ENCODE results near the gene PDE6H.
A peak's percentile ranks its signal among the peaks of the same experiment; 100 is the strongest.

PDE6H gene

GRCh38 chr12:14956905-14957304 lies 15.9 kb upstream of the PDE6H start:
- H3K9me3 ChIP-seq (replicated peaks; ENCODE audit: insufficient read depth, low read length) = no peaks in the 10 kb centered on the region
- peaks cover 100% of the 10 kb centered on the region for H3K79me2 ChIP-seq (ENCODE audit: low read length)
- peak overlapping the region; percentile 75 for H3K4me3 ChIP-seq (ENCODE audit: low read length)
- no peak overlapping the region for H2AFZ ChIP-seq (ENCODE audit: low read length)
- DNase-seq = no peak
- H4K20me1 ChIP-seq (ENCODE audit: insufficient read depth, low read length) = no peaks in the 10 kb centered on the region
- no peak for TF ChIP-seq EZH2phosphoT487 (IDR thresholded peaks at IDR 0.05; ENCODE audit: low read length)
- TF ChIP-seq, protein P1, sequence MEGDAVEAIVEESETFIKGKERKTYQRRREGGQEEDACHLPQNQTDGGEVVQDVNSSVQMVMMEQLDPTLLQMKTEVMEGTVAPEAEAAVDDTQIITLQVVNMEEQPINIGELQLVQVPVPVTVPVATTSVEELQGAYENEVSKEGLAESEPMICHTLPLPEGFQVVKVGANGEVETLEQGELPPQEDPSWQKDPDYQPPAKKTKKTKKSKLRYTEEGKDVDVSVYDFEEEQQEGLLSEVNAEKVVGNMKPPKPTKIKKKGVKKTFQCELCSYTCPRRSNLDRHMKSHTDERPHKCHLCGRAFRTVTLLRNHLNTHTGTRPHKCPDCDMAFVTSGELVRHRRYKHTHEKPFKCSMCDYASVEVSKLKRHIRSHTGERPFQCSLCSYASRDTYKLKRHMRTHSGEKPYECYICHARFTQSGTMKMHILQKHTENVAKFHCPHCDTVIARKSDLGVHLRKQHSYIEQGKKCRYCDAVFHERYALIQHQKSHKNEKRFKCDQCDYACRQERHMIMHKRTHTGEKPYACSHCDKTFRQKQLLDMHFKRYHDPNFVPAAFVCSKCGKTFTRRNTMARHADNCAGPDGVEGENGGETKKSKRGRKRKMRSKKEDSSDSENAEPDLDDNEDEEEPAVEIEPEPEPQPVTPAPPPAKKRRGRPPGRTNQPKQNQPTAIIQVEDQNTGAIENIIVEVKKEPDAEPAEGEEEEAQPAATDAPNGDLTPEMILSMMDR (IDR thresholded peaks at IDR 0.05; ENCODE audit: low read length) = no peak
- TF ChIP-seq EZH2 (optimal IDR thresholded peaks at IDR 0.05; ENCODE audit: low read depth, low read length) = no peak
- no peaks in the 10 kb centered on the region; the same call in 1 of the 2 replicates for H3K36me3 ChIP-seq (replicated peaks; ENCODE audit: insufficient read depth, low read length)
- H3K4me1 ChIP-seq (ENCODE audit: low read length) = peaks cover 66% of the 10 kb centered on the region
- H3F3A ChIP-seq (ENCODE audit: insufficient read depth, low read length) = peaks cover 94% of the 10 kb centered on the region
- H3K27ac ChIP-seq (ENCODE audit: low read length) = peak overlapping the region; percentile 90
- H3K4me2 ChIP-seq (ENCODE audit: low read depth, low read length) = peak overlapping the region; percentile 95
- no peaks in the 10 kb centered on the region for H3K9me2 ChIP-seq (replicated peaks; ENCODE audit: insufficient read depth, low read length)
- H3K27me3 ChIP-seq (replicated peaks; ENCODE audit: insufficient read depth, low read length) = no peaks in the 10 kb centered on the region
- H3K9ac ChIP-seq (ENCODE audit: low read length) = peak overlapping the region; percentile 88

DNA sequence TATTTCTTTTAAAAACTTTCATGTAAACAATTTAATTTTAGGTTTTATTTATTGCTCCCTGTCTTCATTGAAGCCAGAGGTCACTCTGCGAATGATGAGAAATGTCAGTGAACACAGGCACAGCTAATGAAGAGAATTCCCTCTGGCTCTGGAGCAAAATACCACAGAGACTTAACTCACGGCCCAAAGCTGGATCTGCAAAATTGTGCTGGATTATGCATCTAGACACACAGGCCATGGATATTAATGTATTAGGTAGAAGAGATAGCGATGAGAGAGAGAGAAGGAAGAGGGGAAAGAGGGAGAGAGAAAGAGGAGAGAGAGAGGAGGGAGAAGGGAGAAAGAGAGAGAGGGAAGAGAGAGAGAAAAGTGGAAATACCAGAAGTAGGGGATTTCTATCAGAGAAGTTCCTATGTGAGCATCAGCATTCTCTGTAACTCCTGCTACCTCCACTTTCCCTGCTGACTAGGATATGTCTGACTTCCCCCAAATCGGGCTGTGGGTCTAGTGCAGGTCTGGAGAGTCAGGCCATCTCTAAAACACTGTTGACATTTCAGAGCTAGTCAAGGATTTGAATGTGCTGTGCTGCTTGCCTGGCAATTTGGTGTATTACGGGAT lies 15.2 kb upstream of the PDE6H start:
- Histone ChIP-seq H3K9ac (ENCODE audit: low read length) (peak overlapping the region; percentile 88), H3K79me2 (ENCODE audit: low read length) (peaks cover 99% of the 10 kb centered on the region), H3K4me2 (ENCODE audit: low read depth, low read length) (peak overlapping the region; percentile 95), H3K27ac (ENCODE audit: low read length) (peak overlapping the region; percentile 90), H2AFZ (ENCODE audit: low read length) (no peak overlapping the region), H3F3A (ENCODE audit: insufficient read depth, low read length) (peaks cover 94% of the 10 kb centered on the region), H3K9me2 (replicated peaks; ENCODE audit: insufficient read depth, low read length) (no peaks in the 10 kb centered on the region), H3K9me3 (replicated peaks; ENCODE audit: insufficient read depth, low read length) (no peaks in the 10 kb centered on the region), H3K36me3 (replicated peaks; ENCODE audit: insufficient read depth, low read length) (no peaks in the 10 kb centered on the region; the same call in 1 of the 2 replicates), H3K4me3 (ENCODE audit: low read length) (peak overlapping the region; percentile 75), H3K27me3 (replicated peaks; ENCODE audit: insufficient read depth, low read length) (no peaks in the 10 kb centered on the region), H4K20me1 (ENCODE audit: insufficient read depth, low read length) (no peaks in the 10 kb centered on the region), H3K4me1 (ENCODE audit: low read length) (peaks cover 59% of the 10 kb centered on the region)
- DNase-seq = peak; percentile 46
- no peak for TF ChIP-seq EZH2 (optimal IDR thresholded peaks at IDR 0.05; ENCODE audit: low read depth, low read length)
- TF ChIP-seq EZH2phosphoT487 (IDR thresholded peaks at IDR 0.05; ENCODE audit: low read length) = no peak
- TF ChIP-seq, protein P1 (IDR thresholded peaks at IDR 0.05; ENCODE audit: low read length) = no peak

GRCh38 chr12:14958361-14959125 lies 14.3 kb upstream of the PDE6H start:
- H4K20me1 ChIP-seq (ENCODE audit: insufficient read depth, low read length) = no peaks in the 10 kb centered on the region

More at GRCh38 chr12:14958361-14959125, 14.3 kb upstream of the PDE6H start:
- peaks cover 59% of the 10 kb centered on the region for H3K4me1 ChIP-seq (ENCODE audit: low read length)
- H3K79me2 ChIP-seq (ENCODE audit: low read length) = peaks cover 98% of the 10 kb centered on the region
- H3K36me3 ChIP-seq (replicated peaks; ENCODE audit: insufficient read depth, low read length) = no peaks in the 10 kb centered on the region; the same call in 1 of the 2 replicates
- H3K4me3 ChIP-seq (ENCODE audit: low read length) = peak overlapping the region; percentile 75
- peak overlapping the region; percentile 90 for H3K27ac ChIP-seq (ENCODE audit: low read length)
- peak; percentile 41 for DNase-seq
- H3K4me2 ChIP-seq (ENCODE audit: low read depth, low read length) = peak overlapping the region; percentile 95
- peak overlapping the region; percentile 88 for H3K9ac ChIP-seq (ENCODE audit: low read length)
- H3K27me3 ChIP-seq (replicated peaks; ENCODE audit: insufficient read depth, low read length) = no peaks in the 10 kb centered on the region
- peaks cover 91% of the 10 kb centered on the region for H3F3A ChIP-seq (ENCODE audit: insufficient read depth, low read length)
- H3K9me2 ChIP-seq (replicated peaks; ENCODE audit: insufficient read depth, low read length) = no peaks in the 10 kb centered on the region
- H2AFZ ChIP-seq (ENCODE audit: low read length) = no peak overlapping the region
- H3K9me3 ChIP-seq (replicated peaks; ENCODE audit: insufficient read depth, low read length) = no peaks in the 10 kb centered on the region
- TF ChIP-seq EZH2phosphoT487 (IDR thresholded peaks at IDR 0.05; ENCODE audit: low read length) (no peak), EZH2 (optimal IDR thresholded peaks at IDR 0.05; ENCODE audit: low read depth, low read length) (no peak)
- TF ChIP-seq, protein P1 (IDR thresholded peaks at IDR 0.05; ENCODE audit: low read length) = no peak

Data from MM.1S (cell line).